BJ (cell line): Measurements from ENCODE around the gene TMC5. TPM values are rescaled to one million over a fixed set of nuclear protein-coding genes. Genes with fewer than 3 reads are reported as not detected.

Source experiments
- CTCF ChIA-PET: fragments of 350-600 bp; formaldehyde crosslinking; extraction: SDS; loops from one replicate; lab custom pipeline; 2021; ENCODE audit warnings: antibody characterized with exemption, inconsistent platforms; lab: Yijun Ruan, JAX
- POLR2A ChIA-PET: fragments of 300-600 bp; sonication (Branson Sonifier 250); formaldehyde crosslinking; extraction: SDS; loops from one replicate; lab custom pipeline; 2021; ENCODE audit warnings: antibody characterized with exemption; lab: Charles Lee
- DNase-seq: peaks from one replicate; pipeline ENCODE4 v3.0.0-alpha.2; 2011; ENCODE audit warnings: low read depth
- H3K27me3 ChIP-seq: 2 replicates; pipeline ENCODE4 v1.6.0; 2011; ENCODE audit warnings: low read length; ENCODE audit not compliant: control insufficient read depth, insufficient read depth
- H3K36me3 ChIP-seq: 2 replicates; pipeline ENCODE4 v1.5.1; 2011; ENCODE audit warnings: low read length; ENCODE audit not compliant: control insufficient read depth, insufficient read depth
- H3K4me3 ChIP-seq: 2 replicates; pipeline ENCODE4 v1.5.1; 2011; ENCODE audit warnings: low read depth, mild to moderate bottlenecking, control low read depth, low read length
- CTCF ChIP-seq: IDR thresholded peaks from 2 replicates; pipeline ENCODE4 v1.5.1; 2011; ENCODE audit warnings: low read depth, mild to moderate bottlenecking, control low read depth, inconsistent platforms, low read length, moderate library complexity; ENCODE audit not compliant: insufficient read depth
- polyA plus RNA-seq: library from polyadenylated mRNA; depleted of rRNA; stranded (reverse); fragments of >200 nt; gene quantifications from 2 replicates; pipeline ENCODE4 v1.2.3, GENCODE V29; 2011

TMC5 gene
- polyA plus RNA-seq, 1 experiment, result not detected

GRCh38 chr16:19434584-19434983 is 16.9 kb downstream of the TMC5 start:
- TF ChIP-seq CTCF, result no peak
- Histone ChIP-seq H3K4me3 (no peak overlapping the region), H3K27me3 (no peaks in the 10 kb centered on the region), H3K36me3 (no peaks in the 10 kb centered on the region)
- CTCF ChIA-PET, result no interaction called here
- POLR2A ChIA-PET, result no interaction called here
- DNase-seq, result no peak

GRCh38 chr16:19436540-19436939 is 18.9 kb downstream of the TMC5 start:
- ChIA-PET POLR2A (no interaction called here), CTCF (no interaction called here)
- no peaks in the 10 kb centered on the region for H3K27me3 ChIP-seq
- no peak overlapping the region for H3K4me3 ChIP-seq
- H3K36me3 ChIP-seq, result no peaks in the 10 kb centered on the region
- TF ChIP-seq CTCF, result no peak
- DNase-seq, result no peak

- Histone ChIP-seq H3K27me3 (no peaks in the 10 kb centered on the region), H3K36me3 (no peaks in the 10 kb centered on the region), H3K4me3 (no peak overlapping the region)
- ChIA-PET POLR2A (no interaction called here), CTCF (no interaction called here)
- no peak for TF ChIP-seq CTCF
- DNase-seq, result no peak
Observed at GRCh38 chr16:19437280-19437679, 19.6 kb downstream of the TMC5 start.

- no peak for TF ChIP-seq CTCF
- Histone ChIP-seq H3K27me3 (no peaks in the 10 kb centered on the region), H3K36me3 (no peaks in the 10 kb centered on the region), H3K4me3 (no peak overlapping the region)
- DNase-seq, result no peak
- POLR2A ChIA-PET, result no interaction called here
- CTCF ChIA-PET, result interaction anchor here (0.6 kb wide), 1 partner anchor 208 kb away, joined by 5 read pairs; no protein-coding TSS in a partner anchor
Observed at GRCh38 chr16:19438739-19439138, 21.1 kb downstream of the TMC5 start.

- CTCF ChIA-PET, result no interaction called here
- no peak for TF ChIP-seq CTCF
- DNase-seq, result no peak
- H3K36me3 ChIP-seq, result no peaks in the 10 kb centered on the region
- H3K4me3 ChIP-seq, result no peak overlapping the region
- POLR2A ChIA-PET, result no interaction called here
- H3K27me3 ChIP-seq, result no peaks in the 10 kb centered on the region
Observed at GRCh38 chr16:19439483-19439882, 21.8 kb downstream of the TMC5 start.
